T-helper 17 cell (primary cell): ENCODE measurements around the gene DMAC1. TPM values are rescaled to one million over a fixed set of nuclear protein-coding genes. Genes with fewer than 3 reads are reported as not detected.

Experiments used
- ATAC-seq: fragments of 150-1000 bp; cut with Tn5 transposase; 2 replicates; pipeline ENCODE4 v1.10.0; 2021; ENCODE audit warnings: mild to moderate bottlenecking, moderate library complexity
- DNase-seq, 3 donors: peaks; one replicate each; pipeline versions ENCODE4 v3.0.0 to v3.0.0-alpha.2; 2020 to 2021
- H3K9me3 ChIP-seq: one replicate; pipeline ENCODE4 v1.7.0; 2013; ENCODE audit warnings: low read length, mild to moderate bottlenecking; ENCODE audit not compliant: control insufficient read depth, poor library complexity, severe bottlenecking
- H3K27ac Mint-ChIP-seq: one replicate; pipeline ENCODE4 v1.8.0; 2022; ENCODE audit warnings: mild to moderate bottlenecking, moderate library complexity, mixed read lengths
- H3K27me3 Mint-ChIP-seq: one replicate; pipeline ENCODE4 v1.8.0; 2022; ENCODE audit warnings: mixed read lengths
- H3K36me3 Mint-ChIP-seq: one replicate; pipeline ENCODE4 v1.8.0; 2022; ENCODE audit warnings: low read depth, mixed read lengths
- H3K4me1 Mint-ChIP-seq: one replicate; pipeline ENCODE4 v1.8.0; 2022; ENCODE audit warnings: mild to moderate bottlenecking, mixed read lengths
- H3K4me3 Mint-ChIP-seq: one replicate; pipeline ENCODE4 v1.8.0; 2022; ENCODE audit warnings: mild to moderate bottlenecking, moderate library complexity, mixed read lengths
- total RNA-seq, 4 donors: library from RNA in 2 of 4; stranded (reverse) in 2 of 4; gene quantifications; one replicate each; pipeline ENCODE4 v1.2.3 and lab custom pipeline; 2022 to 2026

The DMAC1 gene
- total RNA-seq, 2 donors from 2014 or later: 19.3 to 25.3 TPM

DNA sequence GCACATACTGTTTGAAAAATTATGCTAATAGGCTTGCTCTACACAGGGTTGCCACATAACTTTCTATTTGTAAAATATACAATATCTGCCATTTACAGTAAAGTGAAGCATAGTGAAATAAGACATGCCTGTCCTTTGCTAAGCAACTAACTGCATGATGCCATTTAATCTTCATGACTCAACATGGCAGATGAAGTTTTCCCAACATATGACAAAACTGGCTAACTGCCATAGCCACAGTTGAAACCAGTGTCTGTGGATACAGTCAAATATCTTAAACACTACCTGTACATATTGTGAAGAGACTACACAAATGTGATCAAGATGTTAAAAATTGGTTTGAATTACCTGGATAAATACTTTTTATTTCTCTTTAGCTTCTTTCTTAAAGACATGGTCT, 3.1 kb upstream of the DMAC1 start:
- no peaks in the 10 kb centered on the region for H3K9me3 ChIP-seq
- H3K36me3 Mint-ChIP-seq: peaks cover 2% of the 10 kb centered on the region
- DNase-seq (no peak), ATAC-seq (no peak)
- no peak overlapping the region for H3K4me3 Mint-ChIP-seq
- H3K27me3 Mint-ChIP-seq: peaks cover 7% of the 10 kb centered on the region
- no peak overlapping the region for H3K27ac Mint-ChIP-seq
- H3K4me1 Mint-ChIP-seq: peaks cover 9% of the 10 kb centered on the region

GRCh38 chr9:7799944-7800285, 337 bp upstream of the DMAC1 start:
- Mint-ChIP-seq H3K36me3 (no peaks in the 10 kb centered on the region), H3K27me3 (no peaks in the 10 kb centered on the region), H3K4me1 (peaks cover 9% of the 10 kb centered on the region), H3K27ac (peak overlapping the region; percentile 92), H3K4me3 (peak overlapping the region; percentile 92)
- no peaks in the 10 kb centered on the region for H3K9me3 ChIP-seq
- no peak for DNase-seq
- ATAC-seq: no peak

DNA sequence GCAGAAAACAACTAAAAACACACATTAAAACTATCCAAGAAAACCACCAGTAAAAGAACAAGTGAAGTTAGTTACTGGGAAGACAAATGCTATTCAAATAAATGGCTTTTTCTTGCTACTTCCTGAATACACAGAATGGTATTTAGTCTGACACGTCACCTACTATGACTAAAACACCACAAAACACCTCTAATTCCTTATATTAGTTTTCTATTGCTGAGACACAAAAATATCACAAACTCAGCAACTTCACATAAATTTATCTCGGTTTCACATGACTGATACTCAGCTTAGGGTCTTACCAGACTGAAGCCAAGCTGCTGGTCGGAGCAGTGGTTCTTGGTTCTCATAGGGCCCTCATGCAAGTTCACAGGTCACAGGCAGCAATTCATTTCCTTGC, 5.4 kb downstream of the DMAC1 start:
- Mint-ChIP-seq H3K27me3 (no peaks in the 10 kb centered on the region), H3K27ac (no peak overlapping the region), H3K4me3 (no peak overlapping the region), H3K36me3 (peaks cover 11% of the 10 kb centered on the region), H3K4me1 (peaks cover 22% of the 10 kb centered on the region)
- ATAC-seq: no peak
- DNase-seq: no peak
- no peaks in the 10 kb centered on the region for H3K9me3 ChIP-seq

- DNase-seq: no peak
- H3K4me3 Mint-ChIP-seq: no peak overlapping the region
These were observed 8.2 kb downstream of the DMAC1 start for GRCh38 chr9:7791394-7791793.

GRCh38 chr9:7790819-7791182, 8.8 kb downstream of the DMAC1 start:
- Mint-ChIP-seq H3K36me3 (peaks cover 11% of the 10 kb centered on the region), H3K4me1 (peaks cover 15% of the 10 kb centered on the region), H3K4me3 (no peak overlapping the region), H3K27me3 (no peaks in the 10 kb centered on the region), H3K27ac (no peak overlapping the region)
- no peaks in the 10 kb centered on the region for H3K9me3 ChIP-seq
- DNase-seq (no peak), ATAC-seq (no peak)

More at GRCh38 chr9:7791394-7791793, 8.2 kb downstream of the DMAC1 start:
- Mint-ChIP-seq H3K27me3 (no peaks in the 10 kb centered on the region), H3K4me1 (peaks cover 15% of the 10 kb centered on the region), H3K36me3 (peaks cover 11% of the 10 kb centered on the region), H3K27ac (no peak overlapping the region)
- H3K9me3 ChIP-seq: no peaks in the 10 kb centered on the region
- ATAC-seq: no peak

GRCh38 chr9:7790022-7790818, 9.4 kb downstream of the DMAC1 start:
- H3K9me3 ChIP-seq: no peaks in the 10 kb centered on the region
- Mint-ChIP-seq H3K36me3 (peaks cover 11% of the 10 kb centered on the region), H3K27ac (no peak overlapping the region)

GRCh38 chr9:7788772-7789171, 10.8 kb downstream of the DMAC1 start:
- no peak for ATAC-seq

More at GRCh38 chr9:7790022-7790818, 9.4 kb downstream of the DMAC1 start:
- Mint-ChIP-seq H3K27me3 (no peaks in the 10 kb centered on the region), H3K4me1 (peaks cover 17% of the 10 kb centered on the region), H3K4me3 (no peak overlapping the region)
- ATAC-seq: no peak
- no peak for DNase-seq

GRCh38 chr9:7785813-7786212, 13.8 kb downstream of the DMAC1 start:
- Mint-ChIP-seq H3K27ac (no peak overlapping the region), H3K36me3 (no peaks in the 10 kb centered on the region), H3K4me1 (peaks cover 9% of the 10 kb centered on the region), H3K4me3 (no peak overlapping the region), H3K27me3 (no peaks in the 10 kb centered on the region)
- DNase-seq (no peak), ATAC-seq (no peak)
- H3K9me3 ChIP-seq: no peaks in the 10 kb centered on the region

More at GRCh38 chr9:7788772-7789171, 10.8 kb downstream of the DMAC1 start:
- Mint-ChIP-seq H3K4me3 (no peak overlapping the region), H3K4me1 (peaks cover 21% of the 10 kb centered on the region), H3K36me3 (peaks cover 11% of the 10 kb centered on the region), H3K27ac (no peak overlapping the region), H3K27me3 (no peaks in the 10 kb centered on the region)
- no peaks in the 10 kb centered on the region for H3K9me3 ChIP-seq
- DNase-seq: no peak

- peaks cover 2% of the 10 kb centered on the region for H3K36me3 Mint-ChIP-seq
- peak overlapping the region; percentile 67 for H3K27ac Mint-ChIP-seq
- no peak overlapping the region for H3K4me3 Mint-ChIP-seq
- peaks cover 9% of the 10 kb centered on the region for H3K4me1 Mint-ChIP-seq
- ATAC-seq (peak; percentile 76), DNase-seq (no peak)
- H3K9me3 ChIP-seq: no peaks in the 10 kb centered on the region
- peaks cover 5% of the 10 kb centered on the region for H3K27me3 Mint-ChIP-seq
These were observed 15.1 kb downstream of the DMAC1 start for GRCh38 chr9:7784472-7784871.

GRCh38 chr9:7783635-7784063, 15.9 kb downstream of the DMAC1 start:
- DNase-seq (no peak), ATAC-seq (peak; percentile 53)
- H3K4me1 Mint-ChIP-seq: peaks cover 9% of the 10 kb centered on the region
- peaks cover 5% of the 10 kb centered on the region for H3K27me3 Mint-ChIP-seq
- H3K27ac Mint-ChIP-seq: peak overlapping the region; percentile 67
- peaks cover 2% of the 10 kb centered on the region for H3K36me3 Mint-ChIP-seq
- no peaks in the 10 kb centered on the region for H3K9me3 ChIP-seq
- H3K4me3 Mint-ChIP-seq: no peak overlapping the region

- Mint-ChIP-seq H3K4me3 (no peak overlapping the region), H3K36me3 (peaks cover 2% of the 10 kb centered on the region), H3K27me3 (peaks cover 5% of the 10 kb centered on the region), H3K4me1 (peaks cover 9% of the 10 kb centered on the region), H3K27ac (no peak overlapping the region)
- H3K9me3 ChIP-seq: no peaks in the 10 kb centered on the region
- no peak for ATAC-seq
- DNase-seq: no peak
These were observed 17.0 kb downstream of the DMAC1 start for GRCh38 chr9:7782400-7783120.

- H3K4me1 Mint-ChIP-seq: peaks cover 8% of the 10 kb centered on the region
- H3K9me3 ChIP-seq: no peaks in the 10 kb centered on the region
- no peak overlapping the region for H3K27ac Mint-ChIP-seq
- DNase-seq: no peak
- H3K27me3 Mint-ChIP-seq: peaks cover 21% of the 10 kb centered on the region
- peaks cover 2% of the 10 kb centered on the region for H3K36me3 Mint-ChIP-seq
- ATAC-seq: no peak
- H3K4me3 Mint-ChIP-seq: no peak overlapping the region
These were observed 19.2 kb downstream of the DMAC1 start for GRCh38 chr9:7780261-7780988.

DNA sequence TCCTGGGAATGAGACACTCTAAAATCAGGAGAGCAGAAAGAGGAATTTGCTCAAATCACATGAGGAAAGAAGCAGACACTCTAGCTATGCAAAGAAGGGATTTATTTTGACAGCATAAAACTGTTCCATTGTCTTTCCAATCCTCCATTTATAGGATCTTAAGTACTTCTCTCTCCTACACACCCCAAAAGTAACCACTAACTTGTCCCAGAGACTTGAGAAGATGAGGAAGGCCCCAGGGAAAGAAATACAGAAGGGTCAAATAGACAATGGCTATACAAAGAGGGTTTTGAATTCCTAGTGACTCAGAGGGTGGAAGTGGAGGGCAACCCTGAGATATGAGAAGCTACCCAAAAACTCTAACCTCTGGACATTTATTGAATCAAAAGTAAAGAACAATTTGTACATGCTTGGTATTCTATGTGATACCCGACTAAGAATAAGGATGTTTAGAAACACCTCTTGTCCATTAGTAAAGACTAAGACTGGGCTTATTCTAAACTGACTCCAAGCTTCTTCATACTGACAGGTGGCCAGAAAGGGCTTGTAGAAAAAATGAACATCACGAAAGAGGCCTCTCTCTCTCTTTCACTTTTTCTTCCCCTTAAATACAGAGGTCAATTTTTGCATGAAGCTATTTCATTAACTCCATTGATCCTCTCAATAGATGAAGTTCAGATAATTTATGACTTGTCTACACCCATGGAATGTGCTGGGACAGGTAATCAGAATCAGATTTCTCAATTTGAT, 20.6 kb downstream of the DMAC1 start:
- H3K4me1 Mint-ChIP-seq: peaks cover 4% of the 10 kb centered on the region
- H3K4me3 Mint-ChIP-seq: no peak overlapping the region
- peaks cover 23% of the 10 kb centered on the region for H3K27me3 Mint-ChIP-seq
- no peak overlapping the region for H3K27ac Mint-ChIP-seq
- no peaks in the 10 kb centered on the region for H3K9me3 ChIP-seq
- peaks cover 2% of the 10 kb centered on the region for H3K36me3 Mint-ChIP-seq
- ATAC-seq (no peak), DNase-seq (no peak)
